Amygdala (tissue), 56 donors: ENCODE measurements around the gene LIM2.
"Not testable (repeated sequence)": the region's sequence is repeated elsewhere in the genome, so short reads cannot be mapped to it uniquely, and the experiment has no call there.

Experiments used
- DNase-seq, 56 donors: peaks; one replicate each; lab custom pipeline; 2025; lab: John Stamatoyannopoulos, UW

Gene LIM2, protein sequence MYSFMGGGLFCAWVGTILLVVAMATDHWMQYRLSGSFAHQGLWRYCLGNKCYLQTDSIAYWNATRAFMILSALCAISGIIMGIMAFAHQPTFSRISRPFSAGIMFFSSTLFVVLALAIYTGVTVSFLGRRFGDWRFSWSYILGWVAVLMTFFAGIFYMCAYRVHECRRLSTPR

DNA sequence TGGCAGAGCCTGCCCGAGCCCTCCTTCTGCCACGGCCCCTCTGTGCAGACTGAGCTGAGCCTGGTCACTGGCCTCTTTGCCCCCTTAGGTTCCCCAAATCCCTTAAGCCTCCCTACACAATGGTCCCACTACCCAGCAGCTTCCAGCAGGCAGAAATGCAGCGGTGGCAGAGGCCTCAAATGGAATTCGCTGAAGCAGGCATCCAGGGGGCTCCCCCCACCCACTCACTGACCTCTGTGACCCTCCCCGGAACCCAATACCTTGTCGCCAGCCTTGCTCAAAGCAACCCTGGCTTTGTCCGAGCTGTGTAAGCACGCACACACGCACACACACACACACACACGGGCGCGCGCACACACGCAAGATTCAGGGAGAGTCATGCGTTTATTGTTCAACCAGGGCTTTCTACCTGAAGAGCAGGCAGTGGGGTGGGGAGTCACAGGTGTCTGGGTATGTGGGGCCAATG is at the start of gene LIM2:
Gene LIM2, minus strand, starts transcription at position 51 of the 466 bp plus-strand sequence. CDS start 531 bp downstream, outside the sequence.
- DNase-seq = no peak

GRCh38 chr19:51434456-51434855 is 46.7 kb upstream of the LIM2 start:
- no peak for DNase-seq

DNA sequence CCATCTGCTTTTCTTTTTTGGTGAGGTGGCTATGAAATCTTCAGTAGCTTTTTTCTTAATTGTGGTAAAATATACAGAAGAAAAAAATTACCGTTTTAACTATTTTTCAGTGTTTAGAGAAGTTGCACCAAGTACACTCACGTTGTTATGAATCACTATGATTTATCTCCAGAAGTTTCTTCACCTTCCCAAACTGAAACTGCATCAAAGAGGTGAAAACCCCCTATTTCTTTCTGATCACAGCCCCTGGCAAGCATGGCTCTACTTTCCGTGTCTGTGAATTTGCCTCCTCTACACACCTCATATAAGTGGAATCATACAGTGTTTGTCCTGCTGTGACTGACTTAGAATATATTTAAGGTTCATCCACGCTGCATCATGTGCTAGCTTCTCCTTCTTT is 45.3 kb upstream of the LIM2 start:
- DNase-seq = no peak

GRCh38 chr19:51431124-51431523 is 43.4 kb upstream of the LIM2 start:
- DNase-seq = no peak

GRCh38 chr19:51430221-51430620 is 42.4 kb upstream of the LIM2 start:
- no peak for DNase-seq

- DNase-seq = no peak
Measured at GRCh38 chr19:51427201-51427600, 39.4 kb upstream of the LIM2 start.

DNA sequence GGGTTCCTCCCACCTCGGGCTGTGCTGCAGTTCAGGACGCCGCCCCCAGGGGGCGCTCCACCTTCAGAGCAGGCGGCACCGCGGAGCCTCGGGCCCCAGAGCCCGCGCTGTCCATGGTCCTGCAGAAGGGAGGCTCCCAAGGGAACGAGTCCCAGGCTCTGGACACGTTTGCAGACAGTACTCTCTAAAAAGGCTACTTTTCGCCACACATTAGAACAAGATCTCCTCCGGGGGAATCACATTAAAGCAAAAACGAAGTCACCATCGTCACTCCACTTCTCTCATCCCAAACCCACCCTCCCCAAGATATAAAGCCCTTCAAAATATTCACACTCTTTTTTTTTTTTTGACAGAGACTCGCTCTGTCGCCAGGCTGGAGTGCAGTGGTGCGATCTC is 34.3 kb upstream of the LIM2 start:
- DNase-seq = peak in 44 of 56 donors; percentile 4 to 79 (median 36)

DNA sequence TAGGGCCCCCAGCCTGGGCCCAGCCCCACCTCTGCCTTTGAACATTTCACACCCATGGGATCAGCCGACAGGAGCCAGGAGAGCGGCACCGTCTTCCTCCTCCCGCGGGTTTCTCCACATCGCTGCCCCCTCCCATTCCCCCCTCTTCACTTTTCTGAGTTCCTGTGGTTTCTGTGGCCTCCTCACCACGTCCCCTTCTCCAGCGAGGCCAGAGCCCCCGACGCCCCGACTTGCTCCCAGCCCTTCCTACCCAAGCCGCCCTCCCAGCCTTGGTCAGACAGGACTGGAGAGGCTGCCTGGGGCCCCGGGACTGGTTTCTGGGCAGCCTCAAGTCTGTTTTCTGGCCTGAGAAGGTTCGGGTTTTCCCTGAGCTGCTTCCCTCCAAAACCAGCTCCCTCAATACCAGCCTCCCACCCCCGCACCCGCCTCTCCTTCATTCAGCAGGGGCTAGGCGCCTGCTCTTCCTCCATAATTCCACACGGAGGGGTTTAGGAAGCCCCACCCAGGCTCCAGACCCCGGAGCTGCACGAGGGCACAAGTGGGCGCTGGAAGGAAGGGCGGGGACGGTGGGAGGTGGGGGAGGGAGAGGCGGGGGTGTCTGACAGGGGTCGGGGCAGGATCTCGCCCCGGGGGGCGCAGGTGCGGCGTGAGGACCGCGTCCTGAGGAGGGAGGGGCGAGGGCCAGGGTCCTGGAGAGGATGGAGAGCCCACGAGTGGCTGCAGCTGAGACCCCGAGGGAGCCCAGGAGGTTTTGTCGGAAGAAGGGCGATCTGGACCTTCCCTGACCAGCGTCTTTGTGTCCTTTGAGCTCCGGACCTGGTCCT is 33.7 kb upstream of the LIM2 start:
- no peak for DNase-seq

DNA sequence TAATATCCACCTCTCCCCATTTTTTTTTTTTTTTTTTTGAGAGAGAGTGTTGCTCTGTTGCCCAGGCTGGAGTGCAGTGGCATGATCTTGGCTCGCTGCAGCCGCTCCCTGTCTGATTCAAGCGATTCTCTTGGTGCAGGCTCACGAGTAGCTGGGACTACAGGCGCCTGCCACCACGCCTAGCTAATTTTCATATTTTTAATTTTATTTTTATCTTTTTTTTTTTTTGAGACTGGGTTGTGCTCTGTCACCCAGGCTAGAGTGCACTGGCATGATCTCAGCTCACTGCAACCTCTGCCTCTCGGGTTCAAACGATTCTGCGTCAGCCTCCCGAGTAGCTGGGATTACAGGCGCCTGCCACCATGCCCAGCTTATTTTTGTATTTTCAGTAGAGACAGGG is 32.7 kb upstream of the LIM2 start:
- not testable (repeated sequence) for DNase-seq

GRCh38 chr19:51418707-51419106 is 30.9 kb upstream of the LIM2 start:
- DNase-seq = no peak

DNA sequence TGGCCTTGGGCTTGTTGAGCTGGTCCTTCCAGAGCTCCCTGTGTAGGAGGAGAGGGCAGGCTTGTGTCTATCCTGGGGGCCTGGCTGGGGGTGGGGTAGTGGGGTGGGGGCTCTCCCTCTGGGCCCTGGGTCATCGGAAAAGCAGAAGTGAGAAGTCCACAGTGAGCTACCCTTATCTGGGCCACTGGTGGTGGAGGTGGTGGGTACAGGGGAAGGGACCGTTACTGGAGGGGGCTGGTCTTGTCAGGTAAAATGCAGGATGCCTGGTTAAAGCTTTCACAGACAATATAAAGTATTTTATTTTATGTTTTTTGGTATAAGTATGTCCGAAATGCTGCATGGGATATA is 30.0 kb upstream of the LIM2 start:
- DNase-seq = no peak

- peak in 12 of 56 donors; percentile 9 to 43 (median 17) for DNase-seq
Measured at GRCh38 chr19:51417107-51417809, 29.5 kb upstream of the LIM2 start, which contains the start of gene SIGLEC10. Gene SIGLEC10 (minus strand): TSS chr19:51417642. CDS start chr19:51417581, 61 bp downstream.

DNA sequence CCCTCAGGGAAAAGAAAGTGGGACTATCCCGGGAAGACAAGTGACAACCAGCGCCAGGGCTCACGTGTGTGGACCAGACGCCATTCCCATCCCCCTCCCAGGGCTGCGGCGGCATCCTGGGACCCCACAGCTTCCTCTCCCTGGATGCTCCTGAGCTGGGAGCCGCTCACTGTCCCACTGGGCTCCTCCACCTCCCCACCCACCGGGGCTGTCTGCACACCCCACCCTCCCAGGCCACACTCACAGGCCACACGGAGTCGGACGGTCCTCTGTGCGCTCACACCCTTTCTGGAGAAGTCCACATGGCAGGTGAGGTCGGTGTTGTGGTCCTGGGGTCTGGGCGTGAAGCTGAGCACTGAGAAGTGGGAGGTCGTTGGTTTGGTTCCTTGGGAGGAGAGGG is 28.6 kb upstream of the LIM2 start:
- DNase-seq = not testable (repeated sequence)

GRCh38 chr19:51415187-51415586 is 27.4 kb upstream of the LIM2 start:
- DNase-seq = no peak

GRCh38 chr19:51410950-51411748 is 23.4 kb upstream of the LIM2 start:
- no peak for DNase-seq

- peak in 1 of 56 donors; percentile 25 for DNase-seq
Measured at GRCh38 chr19:51407511-51408131, 19.8 kb upstream of the LIM2 start.

- DNase-seq = no peak
Measured at GRCh38 chr19:51402117-51402516, 14.3 kb upstream of the LIM2 start.

DNA sequence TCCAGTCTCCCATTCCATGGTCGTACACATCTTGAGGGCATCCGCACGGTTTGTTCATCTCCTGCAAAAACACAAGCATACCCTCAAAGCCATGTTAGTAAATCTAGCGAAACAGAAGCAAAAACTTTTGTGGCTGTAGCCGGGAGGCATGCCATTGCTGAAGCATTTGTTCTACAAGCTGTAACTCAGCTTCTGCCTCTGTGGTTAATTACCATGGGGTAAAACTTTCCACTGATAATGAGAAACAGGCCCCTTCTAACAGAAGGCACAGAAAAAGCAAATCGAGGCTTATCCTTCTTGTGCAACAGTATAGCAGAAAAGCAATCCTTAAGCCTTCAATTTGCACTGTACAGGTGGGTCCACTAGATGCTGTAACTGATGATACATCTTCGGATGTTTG is 12.2 kb upstream of the LIM2 start:
- not testable (repeated sequence) for DNase-seq

DNA sequence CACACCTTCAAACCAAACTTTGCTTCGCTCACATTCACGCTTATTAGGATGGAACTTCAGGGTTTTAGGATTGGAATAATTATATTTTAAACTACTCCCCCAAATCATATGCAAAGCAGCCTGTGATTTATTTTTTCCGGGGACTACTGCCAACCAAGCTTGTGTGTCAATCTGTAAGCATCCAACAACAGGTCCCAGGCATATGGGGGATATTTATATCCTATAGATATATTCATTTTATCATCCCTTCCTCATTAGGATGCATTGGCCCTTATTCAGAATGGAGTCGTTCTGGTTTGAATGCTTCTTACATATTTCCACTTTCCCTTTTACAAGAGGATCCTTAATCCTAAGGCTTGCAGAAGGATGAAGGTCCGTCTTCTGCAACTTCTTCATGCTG is 11.5 kb upstream of the LIM2 start:
- no peak for DNase-seq

- DNase-seq = no peak
Measured at GRCh38 chr19:51398096-51398704, 10.4 kb upstream of the LIM2 start.
